ENCODE results near the gene STAT1. TPM values are rescaled to one million over a fixed set of nuclear protein-coding genes. Genes with fewer than 3 reads are reported as not detected.

STAT1 gene
- total RNA-seq, 1 experiment from 2014 or later, result 73.4 TPM

GRCh38 chr2:190970873-190971506, 43.0 kb downstream of the STAT1 start:
- BruUV-seq (replicated peaks), result no TSS peak
- peaks cover 58% of the 10 kb centered on the region for H3K36me3 ChIP-seq (ENCODE audit: control insufficient read depth, insufficient read depth, low read length)
- POLR2A ChIA-PET, result no interaction called here
- ATAC-seq (no peak), DNase-seq (ENCODE audit: low read depth, low spot score) (no peak)
- no peaks in the 10 kb centered on the region for H3K9me3 ChIP-seq (ENCODE audit: control insufficient read depth, insufficient read depth, low read depth, low read length)
- intact Hi-C loops (cut with micrococcal nuclease; ENCODE audit: unreplicated experiment) (no loop called here), in situ Hi-C loops (cut with HindIII; ENCODE audit: low pct_unique_long_range_greater_than_20kb, low sequenced_read_pairs) (no loop called here)
- TF ChIP-seq SIN3A (IDR thresholded peaks at IDR 0.05; ENCODE audit: borderline replicate concordance, insufficient read depth, low read depth, low read length) (no peak), REST (IDR thresholded peaks at IDR 0.05; ENCODE audit: insufficient read depth in 1 of 2, low read depth in 2 of 2, low read length in 1 of 2) (no peak), TCF7L2 (IDR thresholded peaks at IDR 0.05; ENCODE audit: low read depth, low read length) (no peak), CTCF (IDR thresholded peaks at IDR 0.05) (no peak), POLR2AphosphoS5 (IDR thresholded peaks at IDR 0.05; ENCODE audit: low read depth, low read length) (no peak)
- CTCF ChIA-PET, result no interaction called here
- no peak overlapping the region for H3K4me3 ChIP-seq (ENCODE audit: low read depth in 2 of 2, low read length in 2 of 2)
- no peaks in the 10 kb centered on the region for H3K4me1 ChIP-seq (ENCODE audit: control insufficient read depth, insufficient read depth, low read length)
- no peaks in the 10 kb centered on the region for H3K27me3 ChIP-seq (ENCODE audit: control insufficient read depth, insufficient read depth, low read length)
- no peak overlapping the region for H3K27ac ChIP-seq (ENCODE audit: low read length)

GRCh38 chr2:190970160-190970559, 43.8 kb downstream of the STAT1 start:
- Histone ChIP-seq H3K27me3 (ENCODE audit: control insufficient read depth, insufficient read depth, low read length) (no peaks in the 10 kb centered on the region), H3K9me3 (ENCODE audit: control insufficient read depth, insufficient read depth, low read depth, low read length) (no peaks in the 10 kb centered on the region), H3K4me1 (ENCODE audit: control insufficient read depth, insufficient read depth, low read length) (no peaks in the 10 kb centered on the region), H3K4me3 (ENCODE audit: low read depth in 2 of 2, low read length in 2 of 2) (no peak overlapping the region), H3K36me3 (ENCODE audit: control insufficient read depth, insufficient read depth, low read length) (peaks cover 58% of the 10 kb centered on the region), H3K27ac (ENCODE audit: low read length) (no peak overlapping the region)
- DNase-seq (ENCODE audit: low read depth, low spot score), result no peak
- intact Hi-C loops (cut with micrococcal nuclease; ENCODE audit: unreplicated experiment) (no loop called here), in situ Hi-C loops (cut with HindIII; ENCODE audit: low pct_unique_long_range_greater_than_20kb, low sequenced_read_pairs) (no loop called here)
- no peak for ATAC-seq
- TF ChIP-seq SIN3A (IDR thresholded peaks at IDR 0.05; ENCODE audit: borderline replicate concordance, insufficient read depth, low read depth, low read length), result no peak
- TF ChIP-seq CTCF (IDR thresholded peaks at IDR 0.05), result no peak
- no peak for TF ChIP-seq TCF7L2 (IDR thresholded peaks at IDR 0.05; ENCODE audit: low read depth, low read length)
- TF ChIP-seq POLR2AphosphoS5 (IDR thresholded peaks at IDR 0.05; ENCODE audit: low read depth, low read length), result no peak
- no peak for TF ChIP-seq REST (IDR thresholded peaks at IDR 0.05; ENCODE audit: insufficient read depth in 1 of 2, low read depth in 2 of 2, low read length in 1 of 2)
- BruUV-seq (replicated peaks), result no TSS peak
- ChIA-PET CTCF (no interaction called here), POLR2A (no interaction called here)
